ENCODE data around the gene AIPL1. TPM values are rescaled to one million over a fixed set of nuclear protein-coding genes. Genes with fewer than 3 reads are reported as not detected.

Gene AIPL1
- total RNA-seq, 2 donors from 2014 or later, result not detected

GRCh38 chr17:6456914-6457687 is 22.2 kb upstream of the AIPL1 start:
- ATAC-seq (no peak), DNase-seq (ENCODE audit: low spot score in 2 of 2) (no peak)
- H3K9me3 Mint-ChIP-seq, result no peaks in the 10 kb centered on the region
- H3K36me3 Mint-ChIP-seq, result no peaks in the 10 kb centered on the region
- H3K27ac Mint-ChIP-seq, result no peak overlapping the region

GRCh38 chr17:6456321-6456720 is 21.4 kb upstream of the AIPL1 start:
- Mint-ChIP-seq H3K27ac (no peak overlapping the region), H3K36me3 (no peaks in the 10 kb centered on the region), H3K9me3 (no peaks in the 10 kb centered on the region)

GRCh38 chr17:6455321-6455705 is 20.4 kb upstream of the AIPL1 start:
- no peak overlapping the region for H3K27ac Mint-ChIP-seq
- no peaks in the 10 kb centered on the region for H3K36me3 Mint-ChIP-seq
- H3K9me3 Mint-ChIP-seq, result no peaks in the 10 kb centered on the region
- peak; percentile 70 to 78 for ATAC-seq
- peak in 1 of 2 donors; percentile 25 for DNase-seq (ENCODE audit: low spot score in 2 of 2)

More at GRCh38 chr17:6456321-6456720, 21.4 kb upstream of the AIPL1 start:
- ATAC-seq (no peak), DNase-seq (ENCODE audit: low spot score in 2 of 2) (no peak)

GRCh38 chr17:6454495-6455320 is 19.8 kb upstream of the AIPL1 start:
- Mint-ChIP-seq H3K36me3 (no peaks in the 10 kb centered on the region), H3K9me3 (no peaks in the 10 kb centered on the region), H3K27ac (no peak overlapping the region)
- ATAC-seq (no peak), DNase-seq (ENCODE audit: low spot score in 2 of 2) (no peak)

- no peaks in the 10 kb centered on the region for H3K36me3 Mint-ChIP-seq
- no peak for DNase-seq (ENCODE audit: low spot score in 2 of 2)
- H3K27ac Mint-ChIP-seq, result no peak overlapping the region
- no peak for ATAC-seq
- H3K9me3 Mint-ChIP-seq, result no peaks in the 10 kb centered on the region
These were observed 18.5 kb upstream of the AIPL1 start for GRCh38 chr17:6453279-6454024.

GRCh38 chr17:6452471-6453266 is 17.7 kb upstream of the AIPL1 start:
- DNase-seq (ENCODE audit: low spot score in 2 of 2), result no peak
- Mint-ChIP-seq H3K9me3 (no peaks in the 10 kb centered on the region), H3K27ac (no peak overlapping the region), H3K36me3 (no peaks in the 10 kb centered on the region)
- ATAC-seq, result no peak

- Mint-ChIP-seq H3K9me3 (no peaks in the 10 kb centered on the region), H3K27ac (peak overlapping the region in 1 of 2 donors; percentile 22), H3K36me3 (no peaks in the 10 kb centered on the region)
- ATAC-seq (no peak), DNase-seq (ENCODE audit: low spot score in 2 of 2) (no peak)
These were observed 16.3 kb upstream of the AIPL1 start for GRCh38 chr17:6450926-6451832.

- ATAC-seq (no peak), DNase-seq (ENCODE audit: low spot score in 2 of 2) (no peak)
- H3K9me3 Mint-ChIP-seq, result no peaks in the 10 kb centered on the region
- peaks cover 0 to 3% of the 10 kb centered on the region in 2 donors for H3K36me3 Mint-ChIP-seq
- no peak overlapping the region for H3K27ac Mint-ChIP-seq
These were observed 14.4 kb upstream of the AIPL1 start for GRCh38 chr17:6449307-6449706.

- no peak for ATAC-seq
- Mint-ChIP-seq H3K9me3 (no peaks in the 10 kb centered on the region), H3K27ac (no peak overlapping the region), H3K36me3 (peaks cover 0 to 6% of the 10 kb centered on the region in 2 donors)
- DNase-seq (ENCODE audit: low spot score in 2 of 2), result no peak
These were observed 13.6 kb upstream of the AIPL1 start for GRCh38 chr17:6448473-6448872.

- DNase-seq (ENCODE audit: low spot score in 2 of 2) (no peak), ATAC-seq (no peak)
- H3K36me3 Mint-ChIP-seq, result peaks cover 0 to 6% of the 10 kb centered on the region in 2 donors
- no peaks in the 10 kb centered on the region for H3K9me3 Mint-ChIP-seq
- no peak overlapping the region for H3K27ac Mint-ChIP-seq
These were observed 11.7 kb upstream of the AIPL1 start for GRCh38 chr17:6446516-6447100.

- no peak for DNase-seq (ENCODE audit: low spot score in 2 of 2)
- ATAC-seq, result no peak
- Mint-ChIP-seq H3K27ac (peak overlapping the region; percentile 86 to 96), H3K36me3 (peaks cover 0 to 6% of the 10 kb centered on the region in 2 donors), H3K9me3 (no peaks in the 10 kb centered on the region)
These were observed 9.8 kb upstream of the AIPL1 start for GRCh38 chr17:6444571-6445335.

GRCh38 chr17:6443692-6444570 is 9.0 kb upstream of the AIPL1 start, which contains the start of gene PIMREG:
Gene PIMREG, plus strand, starts transcription at chr17:6444455. Its CDS starts 656 bp downstream, at chr17:6445111.
- Mint-ChIP-seq H3K9me3 (no peaks in the 10 kb centered on the region), H3K27ac (peak within 1 kb of the TSS; percentile 86 to 96), H3K36me3 (peaks cover 0 to 6% of the 10 kb centered on the region in 2 donors)
- peak; percentile 95 to 96 for ATAC-seq
- peak; percentile 91 to 94 for DNase-seq (ENCODE audit: low spot score in 2 of 2)

- DNase-seq (ENCODE audit: low spot score in 2 of 2) (no peak), ATAC-seq (no peak)
- Mint-ChIP-seq H3K27ac (peak overlapping the region in 1 of 2 donors; percentile 86), H3K36me3 (peaks cover 0 to 6% of the 10 kb centered on the region in 2 donors), H3K9me3 (no peaks in the 10 kb centered on the region)
These were observed 7.9 kb upstream of the AIPL1 start for GRCh38 chr17:6442775-6443174.
